Mesendoderm (in vitro differentiated cells): ENCODE data around the gene MUC2.

Experiments
- DNase-seq: peaks from one replicate; pipeline ENCODE4 v3.0.0; 2013
- H2AK5ac ChIP-seq: 2 replicates; pipeline ENCODE4 v1.6.1; 2013; ENCODE audit warnings: low read length, inconsistent platforms
- H2BK120ac ChIP-seq: 2 replicates; pipeline ENCODE4 v1.6.1; 2013; ENCODE audit warnings: low read depth, mild to moderate bottlenecking, low read length, moderate library complexity, mixed read lengths
- H2BK15ac ChIP-seq: replicated peaks from 2 replicates; pipeline ENCODE4 v1.6.1; 2013; ENCODE audit warnings: low read depth, mild to moderate bottlenecking, moderate library complexity
- H2BK5ac ChIP-seq: 2 replicates; pipeline ENCODE4 v1.6.1; 2013; ENCODE audit warnings: low read length, inconsistent platforms
- H3K18ac ChIP-seq: 2 replicates; pipeline ENCODE4 v1.6.1; 2013; ENCODE audit warnings: mild to moderate bottlenecking, low read length, mixed read lengths
- H3K23ac ChIP-seq: one replicate; pipeline ENCODE4 v1.6.1; 2013; ENCODE audit warnings: low read length
- H3K27ac ChIP-seq: 2 replicates; pipeline ENCODE4 v1.5.1; 2013; ENCODE audit warnings: low read depth, mild to moderate bottlenecking, inconsistent platforms, low read length, moderate library complexity
- H3K27me3 ChIP-seq: 2 replicates; pipeline ENCODE4 v1.6.1; 2013; ENCODE audit warnings: low read length, control low read depth, mild to moderate bottlenecking, inconsistent platforms; ENCODE audit not compliant: insufficient read depth, poor library complexity
- H3K36me3 ChIP-seq: 2 replicates; pipeline ENCODE4 v1.6.1; 2013; ENCODE audit warnings: low read length, inconsistent platforms; ENCODE audit not compliant: control insufficient read depth, insufficient read depth
- H3K4ac ChIP-seq: one replicate; pipeline ENCODE4 v1.6.1; 2013; ENCODE audit warnings: low read depth, mild to moderate bottlenecking, low read length, moderate library complexity
- H3K4me1 ChIP-seq: 2 replicates; pipeline ENCODE4 v1.6.1; 2013; ENCODE audit warnings: low read depth, low read length, inconsistent platforms; ENCODE audit not compliant: control insufficient read depth
- H3K4me2 ChIP-seq: 2 replicates; pipeline ENCODE4 v1.6.1; 2013; ENCODE audit warnings: low read length
- H3K4me3 ChIP-seq: 2 replicates; pipeline ENCODE4 v1.5.1; 2013; ENCODE audit warnings: mild to moderate bottlenecking, low read length
- H3K56ac ChIP-seq: one replicate; pipeline ENCODE4 v1.6.1; 2013; ENCODE audit warnings: low read length
- H3K79me1 ChIP-seq: 2 replicates; pipeline ENCODE4 v1.6.1; 2013; ENCODE audit warnings: low read length, inconsistent platforms
- H3K79me2 ChIP-seq: 2 replicates; pipeline ENCODE4 v1.6.1; 2013; ENCODE audit warnings: mild to moderate bottlenecking, low read length; ENCODE audit not compliant: control insufficient read depth, insufficient read depth
- H3K9ac ChIP-seq: 2 replicates; pipeline ENCODE4 v1.6.1; 2013; ENCODE audit warnings: low read length, inconsistent platforms
- H4K5ac ChIP-seq: one replicate; pipeline ENCODE4 v1.6.1; 2013; ENCODE audit warnings: low read length
- H4K8ac ChIP-seq: one replicate; pipeline ENCODE4 v1.6.1; 2013; ENCODE audit warnings: low read depth, mild to moderate bottlenecking, control low read depth, low read length, moderate library complexity
- WGBS: extraction: QIAGEN DNeasy Blood & Tissue Kit; methylation state at CpG from one replicate; pipeline ENCODE4 v1.1.7; 2013; ENCODE audit warnings: low lambda C conversion rate, missing lambda C conversion rate; ENCODE audit not compliant: insufficient coverage; ENCODE audit errors: extremely low coverage; 5-methylcytosine and 5-hydroxymethylcytosine counted together

The MUC2 gene

GRCh38 chr11:1121813-1122663 is 47.4 kb downstream of the MUC2 start:
- WGBS, result no CpG with 5 or more reads among the region's 28 CpGs
- Histone ChIP-seq H2BK120ac (no peak overlapping the region), H4K5ac (no peak overlapping the region), H3K79me2 (no peaks in the 10 kb centered on the region), H2BK5ac (no peak overlapping the region), H3K4ac (no peak overlapping the region), H2BK15ac (no peak overlapping the region), H3K18ac (no peak overlapping the region), H3K9ac (no peak overlapping the region), H3K27me3 (no peaks in the 10 kb centered on the region), H3K36me3 (no peaks in the 10 kb centered on the region), H3K4me1 (no peaks in the 10 kb centered on the region), H2AK5ac (no peak overlapping the region), H3K4me3 (no peak overlapping the region), H3K4me2 (no peak overlapping the region), H3K56ac (no peak overlapping the region), H3K79me1 (no peaks in the 10 kb centered on the region), H3K27ac (no peak overlapping the region), H4K8ac (no peak overlapping the region), H3K23ac (no peak overlapping the region)
- no peak for DNase-seq

GRCh38 chr11:1122664-1123002 is 48.0 kb downstream of the MUC2 start:
- Histone ChIP-seq H3K23ac (no peak overlapping the region), H3K4me2 (no peak overlapping the region), H3K4me3 (no peak overlapping the region), H3K27me3 (no peaks in the 10 kb centered on the region), H3K79me2 (no peaks in the 10 kb centered on the region), H3K27ac (no peak overlapping the region), H4K5ac (no peak overlapping the region), H3K4ac (no peak overlapping the region), H3K79me1 (no peaks in the 10 kb centered on the region), H2AK5ac (no peak overlapping the region), H3K4me1 (no peaks in the 10 kb centered on the region), H4K8ac (no peak overlapping the region), H2BK5ac (no peak overlapping the region), H2BK120ac (no peak overlapping the region), H3K18ac (no peak overlapping the region), H3K9ac (no peak overlapping the region), H2BK15ac (no peak overlapping the region), H3K56ac (no peak overlapping the region), H3K36me3 (no peaks in the 10 kb centered on the region)
- WGBS, result no CpG with 5 or more reads among the region's 7 CpGs
- DNase-seq, result no peak

GRCh38 chr11:1123970-1124369 is 49.3 kb downstream of the MUC2 start:
- DNase-seq, result no peak
- Histone ChIP-seq H3K4me3 (no peak overlapping the region), H3K4me2 (no peak overlapping the region), H4K8ac (no peak overlapping the region), H3K36me3 (no peaks in the 10 kb centered on the region), H3K79me2 (no peaks in the 10 kb centered on the region), H3K23ac (no peak overlapping the region), H2BK15ac (no peak overlapping the region), H2AK5ac (no peak overlapping the region), H4K5ac (no peak overlapping the region), H2BK120ac (no peak overlapping the region), H3K9ac (no peak overlapping the region), H3K27ac (no peak overlapping the region), H3K4me1 (no peaks in the 10 kb centered on the region), H3K79me1 (no peaks in the 10 kb centered on the region), H3K4ac (no peak overlapping the region), H2BK5ac (no peak overlapping the region), H3K27me3 (no peaks in the 10 kb centered on the region), H3K56ac (no peak overlapping the region), H3K18ac (no peak overlapping the region)
- WGBS, result no CpG with 5 or more reads among the region's 1 CpG
